Upper lobe of left lung (tissue), 4 donors: Measurements from ENCODE around the gene SERPINA1.

Experiments
- EP300 ChIP-seq, 4 donors: sonication (generic); formaldehyde crosslinking; IDR thresholded peaks; one replicate each; pipeline ENCODE4 v1.5.1; 2017; ENCODE audit warnings: antibody characterized with exemption in 4 of 4, control low read depth in 2 of 4
- POLR2A ChIP-seq, 4 donors: fragments of 450-650 bp; IDR thresholded peaks; one replicate each; pipeline ENCODE4 v1.5.1; 2016 to 2017; ENCODE audit warnings: antibody characterized with exemption in 4 of 4, mild to moderate bottlenecking in 2 of 4
- TF ChIP-seq, protein P1 (sequence below), 6 experiments: fragments of 450-650 bp in 4 of 6; fragments of 200-600 bp in 2 of 6; sonication (generic) in 2 of 6; IDR thresholded peaks; one replicate each; pipeline ENCODE4 v1.5.1; 2016 to 2019; ENCODE audit warnings: antibody characterized with exemption in 6 of 6

DNA sequence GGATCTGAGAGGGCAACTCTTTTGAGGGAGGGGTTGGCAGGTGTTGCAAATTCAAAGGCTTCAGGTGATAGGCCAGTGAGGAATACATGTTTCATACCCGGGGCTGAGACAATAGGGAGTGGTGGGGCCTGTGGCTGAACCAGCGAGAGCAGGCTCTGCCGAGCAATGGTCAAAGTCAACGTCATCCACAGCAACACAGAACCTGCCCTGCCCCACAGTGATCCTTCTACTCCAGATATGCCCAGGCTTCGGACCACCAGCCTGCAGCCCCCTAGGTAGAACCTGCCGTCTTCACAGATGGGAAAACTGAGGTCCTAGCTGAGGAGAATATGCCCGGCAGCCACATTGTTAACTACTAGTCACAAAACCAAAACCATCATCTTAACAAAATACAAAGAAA lies 4.1 kb downstream of the SERPINA1 start:
- TF ChIP-seq, protein P1, sequence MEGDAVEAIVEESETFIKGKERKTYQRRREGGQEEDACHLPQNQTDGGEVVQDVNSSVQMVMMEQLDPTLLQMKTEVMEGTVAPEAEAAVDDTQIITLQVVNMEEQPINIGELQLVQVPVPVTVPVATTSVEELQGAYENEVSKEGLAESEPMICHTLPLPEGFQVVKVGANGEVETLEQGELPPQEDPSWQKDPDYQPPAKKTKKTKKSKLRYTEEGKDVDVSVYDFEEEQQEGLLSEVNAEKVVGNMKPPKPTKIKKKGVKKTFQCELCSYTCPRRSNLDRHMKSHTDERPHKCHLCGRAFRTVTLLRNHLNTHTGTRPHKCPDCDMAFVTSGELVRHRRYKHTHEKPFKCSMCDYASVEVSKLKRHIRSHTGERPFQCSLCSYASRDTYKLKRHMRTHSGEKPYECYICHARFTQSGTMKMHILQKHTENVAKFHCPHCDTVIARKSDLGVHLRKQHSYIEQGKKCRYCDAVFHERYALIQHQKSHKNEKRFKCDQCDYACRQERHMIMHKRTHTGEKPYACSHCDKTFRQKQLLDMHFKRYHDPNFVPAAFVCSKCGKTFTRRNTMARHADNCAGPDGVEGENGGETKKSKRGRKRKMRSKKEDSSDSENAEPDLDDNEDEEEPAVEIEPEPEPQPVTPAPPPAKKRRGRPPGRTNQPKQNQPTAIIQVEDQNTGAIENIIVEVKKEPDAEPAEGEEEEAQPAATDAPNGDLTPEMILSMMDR (IDR thresholded peaks at IDR 0.05), result no peak
- TF ChIP-seq EP300 (IDR thresholded peaks at IDR 0.05), result no peak
- no peak for TF ChIP-seq POLR2A (IDR thresholded peaks at IDR 0.05)
